Vagina (tissue), 2 donors: ENCODE data around the gene IL23A.

ENCODE experiments used
- CTCF ChIP-seq, 3 experiments: fragments of 450-650 bp in 2 of 3; fragments of 200-600 bp in 1 of 3; sonication (generic) in 1 of 3; IDR thresholded peaks; one replicate each; pipeline ENCODE4 v1.5.1; 2017 to 2019; ENCODE audit warnings: antibody characterized with exemption in 3 of 3, mild to moderate bottlenecking in 2 of 3, moderate library complexity in 2 of 3
- POLR2A ChIP-seq, 2 donors: fragments of 450-650 bp; IDR thresholded peaks; one replicate each; pipeline ENCODE4 v1.6.1; 2017; ENCODE audit warnings: antibody characterized with exemption in 2 of 2, mild to moderate bottlenecking in 2 of 2, moderate library complexity in 2 of 2

- TF ChIP-seq CTCF (IDR thresholded peaks at IDR 0.05): no peak
- TF ChIP-seq POLR2A (IDR thresholded peaks at IDR 0.05): no peak
Observed at GRCh38 chr12:56304872-56305590, 33.7 kb upstream of the IL23A start.
